NB4 (cell line): ENCODE measurements around the gene EMILIN1.

ENCODE experiments used
- DNase-seq: peaks from one replicate; pipeline ENCODE4 v3.0.0; 2010; ENCODE audit warnings: low read depth
- H3K4me3 ChIP-seq: one replicate; pipeline ENCODE4 v1.5.1; 2011; ENCODE audit warnings: mild to moderate bottlenecking, low read depth, low read length, moderate library complexity
- CTCF ChIP-seq: IDR thresholded peaks from one replicate; pipeline ENCODE4 v1.5.1; 2012; ENCODE audit warnings: low read depth, low read length
- MAX ChIP-seq: IDR thresholded peaks from 2 replicates; pipeline ENCODE4 v1.6.1; 2011; ENCODE audit warnings: low read depth, low read length
- MYC ChIP-seq: IDR thresholded peaks from 2 replicates; pipeline ENCODE4 v1.6.1; 2011; ENCODE audit warnings: low read depth, low read length
- POLR2A ChIP-seq: IDR thresholded peaks from 2 replicates; pipeline ENCODE4 v1.6.1; 2011; ENCODE audit warnings: mild to moderate bottlenecking; ENCODE audit not compliant: insufficient read length; ENCODE audit errors: extremely low read depth

Gene EMILIN1

GRCh38 chr2:27085062-27085672, 6.8 kb downstream of the EMILIN1 start:
- peak overlapping the region; percentile 42 for H3K4me3 ChIP-seq
- TF ChIP-seq MAX (no peak), MYC (no peak), CTCF (no peak), POLR2A (no peak)
- no peak for DNase-seq

GRCh38 chr2:27085673-27086089, 7.3 kb downstream of the EMILIN1 start:
- H3K4me3 ChIP-seq: peak overlapping the region; percentile 42
- DNase-seq: peak; percentile 76
- TF ChIP-seq CTCF (peak; percentile 41), MYC (0 out of 2 replicates have a peak, but pooled peaks have one; percentile 11), MAX (no peak), POLR2A (no peak)

GRCh38 chr2:27086090-27086723, 7.8 kb downstream of the EMILIN1 start:
- TF ChIP-seq CTCF (peak; percentile 53), MYC (peak; percentile 93), POLR2A (no peak), MAX (peak; percentile 95)
- peak; percentile 97 for DNase-seq

GRCh38 chr2:27086724-27087593, 8.5 kb downstream of the EMILIN1 start, which contains the start of gene KHK:
Gene KHK (plus strand): TSS chr2:27086772. CDS start chr2:27087260, 488 bp downstream.
- peak within 1 kb of the TSS; percentile 57 for H3K4me3 ChIP-seq
- DNase-seq: no peak
- no peak for TF ChIP-seq POLR2A
- TF ChIP-seq MAX: no peak
- TF ChIP-seq MYC: no peak
- no peak for TF ChIP-seq CTCF

More at GRCh38 chr2:27086090-27086723, 7.8 kb downstream of the EMILIN1 start:
- H3K4me3 ChIP-seq: peak overlapping the region; percentile 49

GRCh38 chr2:27087823-27088410, 9.5 kb downstream of the EMILIN1 start:
- DNase-seq: no peak
- no peak overlapping the region for H3K4me3 ChIP-seq
- TF ChIP-seq POLR2A (no peak), MYC (no peak), MAX (no peak), CTCF (no peak)
